GM23248 (cell line): ENCODE data around the gene ADAMTSL1. TPM values are rescaled to one million over a fixed set of nuclear protein-coding genes. Genes with fewer than 3 reads are reported as not detected.

Experiments used
- DNase-seq: peaks from one replicate; pipeline ENCODE4 v3.0.0-alpha.2; 2015
- H2AFZ ChIP-seq: fragments of 200-600 bp; sonication (generic); 2 replicates; pipeline ENCODE4 v1.6.1; 2016; ENCODE audit warnings: antibody characterized with exemption
- H3F3A ChIP-seq: fragments of 200-600 bp; sonication (generic); 2 replicates; pipeline ENCODE4 v1.6.1; 2016; ENCODE audit warnings: mild to moderate bottlenecking, antibody characterized with exemption, mixed run types; ENCODE audit not compliant: insufficient read depth
- H3K27ac ChIP-seq: fragments of 200-600 bp; sonication (generic); 2 replicates; pipeline ENCODE4 v1.5.1; 2016; ENCODE audit warnings: mild to moderate bottlenecking
- H3K27me3 ChIP-seq: fragments of 200-600 bp; sonication (generic); replicated peaks from 2 replicates; pipeline ENCODE4 v1.6.1; 2016; ENCODE audit warnings: mild to moderate bottlenecking; ENCODE audit not compliant: insufficient read depth
- H3K36me3 ChIP-seq: fragments of 200-600 bp; sonication (generic); 2 replicates; pipeline ENCODE4 v1.6.1; 2016; ENCODE audit warnings: low read depth, mild to moderate bottlenecking
- H3K4me1 ChIP-seq: fragments of 200-600 bp; sonication (generic); 2 replicates; pipeline ENCODE4 v1.6.1; 2016; ENCODE audit warnings: mild to moderate bottlenecking; ENCODE audit not compliant: insufficient read depth
- H3K4me2 ChIP-seq: fragments of 200-600 bp; sonication (generic); one replicate; pipeline ENCODE4 v1.6.1; 2016; ENCODE audit warnings: mild to moderate bottlenecking; ENCODE audit not compliant: unreplicated experiment
- H3K4me3 ChIP-seq: fragments of 200-600 bp; sonication (generic); 2 replicates; pipeline ENCODE4 v1.5.1; 2016; ENCODE audit warnings: mild to moderate bottlenecking
- H3K79me2 ChIP-seq: fragments of 200-600 bp; sonication (generic); 2 replicates; pipeline ENCODE4 v1.6.1; 2016; ENCODE audit warnings: mild to moderate bottlenecking; ENCODE audit not compliant: insufficient read depth
- H3K9ac ChIP-seq: fragments of 200-600 bp; sonication (generic); 2 replicates; pipeline ENCODE4 v1.6.1; 2016; ENCODE audit warnings: mild to moderate bottlenecking
- H3K9me2 ChIP-seq: fragments of 200-600 bp; sonication (generic); 2 replicates; pipeline ENCODE4 v1.6.1; 2016; ENCODE audit warnings: mixed run types, mild to moderate bottlenecking, moderate library complexity; ENCODE audit not compliant: insufficient read depth
- H3K9me3 ChIP-seq: fragments of 200-600 bp; sonication (generic); one replicate; pipeline ENCODE4 v1.6.1; 2017; ENCODE audit warnings: low read depth
- H4K20me1 ChIP-seq: fragments of 200-600 bp; sonication (generic); 2 replicates; pipeline ENCODE4 v1.6.0; 2016; ENCODE audit not compliant: insufficient read depth
- EZH2 ChIP-seq: fragments of 200-600 bp; sonication (generic); IDR thresholded peaks from 2 replicates; pipeline ENCODE4 v1.6.1; 2018; ENCODE audit warnings: antibody characterized with exemption, mild to moderate bottlenecking; ENCODE audit not compliant: insufficient read depth, poor library complexity, severe bottlenecking
- EZH2phosphoT487 ChIP-seq: fragments of 200-600 bp; sonication (generic); IDR thresholded peaks from 2 replicates; pipeline ENCODE4 v1.6.1; 2018; ENCODE audit warnings: antibody characterized with exemption, moderate library complexity, mild to moderate bottlenecking, low read depth; ENCODE audit not compliant: insufficient read depth
- WGBS, 2 experiments: methylation state at CpG; one replicate each; pipeline ENCODE4 v1.1.6; 2015 to 2017; ENCODE audit warnings: low lambda C conversion rate in 2 of 2, low coverage in 1 of 2; ENCODE audit errors: missing lambda C conversion rate in 2 of 2; 5-methylcytosine and 5-hydroxymethylcytosine counted together
- in situ Hi-C: fragments of 300-500 bp; cut with MboI; formaldehyde crosslinking; loops from 2 replicates; pipeline ENCODE4 v1.15.0; 2020
- polyA plus RNA-seq: library from polyadenylated mRNA; unstranded; fragments of >200 nt; fragmentation: Nextera tagmentation; extraction: Ambion mirVana; gene quantifications from 2 replicates; pipeline ENCODE4 v1.2.1, GENCODE V29; 2016
- total RNA-seq: library from RNA; depleted of rRNA; stranded (reverse); fragments of >200 nt; shearing (Covaris generic); gene quantifications from 2 replicates; pipeline ENCODE4 v1.2.3, GENCODE V29; 2014

Gene ADAMTSL1
- total and polyA plus RNA-seq, 2 experiments from 2014 or later = 77.0 to 273 TPM

DNA sequence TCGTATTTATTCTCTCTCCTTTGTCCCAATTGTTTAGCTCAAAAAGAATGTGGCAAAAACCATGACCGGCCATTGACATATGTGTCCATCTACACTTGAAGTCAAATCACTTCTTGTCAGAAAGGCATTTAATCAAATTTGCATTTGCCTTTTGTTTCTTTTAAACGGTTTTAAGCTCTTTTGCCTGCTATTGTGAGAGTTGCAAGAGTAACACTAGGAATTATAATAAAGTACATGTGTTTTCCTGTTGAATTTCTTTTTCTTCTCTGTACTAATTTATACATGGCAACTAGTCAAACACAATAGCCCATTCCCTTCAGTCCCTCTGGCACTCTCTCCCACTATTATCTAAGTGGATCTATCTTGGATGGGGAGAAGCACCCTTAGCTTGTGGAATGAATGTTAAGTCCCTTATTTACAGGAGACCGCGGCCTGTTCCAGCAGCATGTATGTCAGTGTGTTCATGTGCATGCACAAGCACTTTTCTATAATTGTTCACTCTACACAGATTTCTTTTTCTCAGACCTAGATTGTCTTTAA, 3.2 kb downstream of the ADAMTSL1 start:
- DNase-seq = peak; percentile 22
- in situ Hi-C loops = no loop called here
- 40% methylated on average over 5 of the region's 5 CpGs for WGBS, 2 experiments

DNA sequence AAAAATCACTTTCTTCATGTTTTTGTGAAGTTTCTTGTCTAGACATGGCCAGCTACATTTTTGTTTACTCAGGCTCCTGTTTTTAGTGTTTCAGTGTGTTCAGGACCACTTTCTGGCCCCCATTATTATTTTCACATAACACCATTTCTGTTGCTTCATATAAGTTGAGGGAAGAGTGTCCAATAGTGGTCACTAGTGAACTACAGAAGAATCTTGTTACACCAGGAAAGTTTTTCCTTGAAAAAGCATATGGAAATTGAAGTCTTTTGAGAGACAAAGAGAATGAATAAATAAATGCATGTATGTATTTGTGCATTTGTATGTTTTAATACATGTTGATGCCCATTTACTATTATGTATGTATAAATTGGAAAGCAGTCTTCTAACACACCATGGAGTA, 3.8 kb downstream of the ADAMTSL1 start:
- H3K9me3 ChIP-seq = no peaks in the 10 kb centered on the region
- no peaks in the 10 kb centered on the region for H4K20me1 ChIP-seq
- in situ Hi-C loops = no loop called here
- TF ChIP-seq EZH2phosphoT487 = no peak
- no peak for TF ChIP-seq EZH2
- H3K79me2 ChIP-seq = peaks cover 84% of the 10 kb centered on the region
- peak overlapping the region; percentile 87 for H3K4me3 ChIP-seq
- no peaks in the 10 kb centered on the region for H3K9me2 ChIP-seq
- H3K4me2 ChIP-seq = peak overlapping the region; percentile 100
- H3K9ac ChIP-seq = peak overlapping the region; percentile 89
- peaks cover 65% of the 10 kb centered on the region for H3K4me1 ChIP-seq
- no peaks in the 10 kb centered on the region for H3K27me3 ChIP-seq
- peaks cover 6% of the 10 kb centered on the region; the same call in 1 of the 2 replicates for H3K36me3 ChIP-seq
- no peak overlapping the region for H2AFZ ChIP-seq
- peak; percentile 34 for DNase-seq
- H3K27ac ChIP-seq = peak overlapping the region; percentile 96
- H3F3A ChIP-seq = peaks cover 97% of the 10 kb centered on the region

More for the DNA sequence above, 3.2 kb downstream of the ADAMTSL1 start:
- Histone ChIP-seq H3K27me3 (no peaks in the 10 kb centered on the region), H3F3A (peaks cover 96% of the 10 kb centered on the region), H3K36me3 (0 out of 2 replicates have a peak, but pooled peaks cover under 1% of the 10 kb centered on the region), H3K4me3 (peak overlapping the region; percentile 87), H2AFZ (no peak overlapping the region), H3K9ac (peak overlapping the region; percentile 89), H3K9me3 (no peaks in the 10 kb centered on the region), H3K79me2 (peaks cover 84% of the 10 kb centered on the region), H3K4me1 (peaks cover 65% of the 10 kb centered on the region), H4K20me1 (no peaks in the 10 kb centered on the region), H3K27ac (peak overlapping the region; percentile 96), H3K9me2 (no peaks in the 10 kb centered on the region), H3K4me2 (peak overlapping the region; percentile 100)
- no peak for TF ChIP-seq EZH2phosphoT487
- TF ChIP-seq EZH2 = no peak

DNA sequence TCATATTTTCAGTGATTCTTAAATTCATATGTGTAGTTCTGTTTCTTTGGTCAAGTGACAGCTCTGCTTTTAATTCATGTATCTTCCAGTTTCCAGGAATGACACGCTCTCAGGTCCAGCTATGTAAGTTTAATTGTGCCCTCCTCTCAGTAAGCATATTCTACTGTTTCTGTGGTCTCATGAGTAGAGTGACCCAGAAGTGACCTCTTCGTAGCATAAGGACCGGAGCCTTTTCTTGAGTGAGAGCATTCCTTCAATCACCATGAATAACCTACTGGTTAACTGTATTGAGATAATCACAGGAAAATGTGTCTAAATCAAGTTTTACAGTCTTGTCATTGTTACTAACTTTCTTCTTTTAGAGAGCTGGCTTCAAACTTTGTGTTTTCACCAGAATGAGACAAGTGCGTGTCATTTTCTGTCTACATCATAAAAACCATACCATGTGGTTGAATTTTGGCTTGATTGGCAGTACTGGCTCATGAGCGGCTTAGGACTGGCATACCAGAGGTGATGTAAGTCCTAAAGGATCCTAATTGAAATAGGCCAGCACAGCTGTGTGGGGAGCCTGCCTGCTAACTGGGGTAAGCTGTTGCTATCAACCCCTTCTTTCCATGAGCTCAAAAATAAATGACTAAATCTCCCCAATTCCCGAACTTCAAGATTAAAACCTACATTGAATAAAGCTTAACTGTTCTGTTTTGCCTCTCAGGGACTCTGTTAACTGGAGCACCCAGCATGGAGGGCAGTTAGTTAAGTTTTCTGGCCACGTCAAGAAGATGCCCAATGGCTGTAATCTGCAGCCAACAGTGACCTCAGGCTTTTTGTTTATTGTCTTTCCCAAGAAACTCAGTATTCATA, 4.8 kb downstream of the ADAMTSL1 start:
- no peaks in the 10 kb centered on the region for H3K9me2 ChIP-seq
- peak overlapping the region; percentile 96 for H3K27ac ChIP-seq
- no peaks in the 10 kb centered on the region for H3K9me3 ChIP-seq
- H3F3A ChIP-seq = peaks cover 93% of the 10 kb centered on the region
- in situ Hi-C loops = no loop called here
- H2AFZ ChIP-seq = no peak overlapping the region
- peak overlapping the region; percentile 100 for H3K4me2 ChIP-seq
- peaks cover 84% of the 10 kb centered on the region for H3K79me2 ChIP-seq
- DNase-seq = peak; percentile 93
- no peaks in the 10 kb centered on the region for H4K20me1 ChIP-seq
- H3K27me3 ChIP-seq = no peaks in the 10 kb centered on the region
- 1 to 2% methylated on average over 7 of the region's 7 CpGs for WGBS, 2 experiments
- peaks cover 66% of the 10 kb centered on the region for H3K4me1 ChIP-seq
- peaks cover 16% of the 10 kb centered on the region; the same call in 1 of the 2 replicates for H3K36me3 ChIP-seq
- H3K9ac ChIP-seq = peak overlapping the region; percentile 89
- no peak for TF ChIP-seq EZH2phosphoT487
- peak overlapping the region; percentile 87 for H3K4me3 ChIP-seq

DNA sequence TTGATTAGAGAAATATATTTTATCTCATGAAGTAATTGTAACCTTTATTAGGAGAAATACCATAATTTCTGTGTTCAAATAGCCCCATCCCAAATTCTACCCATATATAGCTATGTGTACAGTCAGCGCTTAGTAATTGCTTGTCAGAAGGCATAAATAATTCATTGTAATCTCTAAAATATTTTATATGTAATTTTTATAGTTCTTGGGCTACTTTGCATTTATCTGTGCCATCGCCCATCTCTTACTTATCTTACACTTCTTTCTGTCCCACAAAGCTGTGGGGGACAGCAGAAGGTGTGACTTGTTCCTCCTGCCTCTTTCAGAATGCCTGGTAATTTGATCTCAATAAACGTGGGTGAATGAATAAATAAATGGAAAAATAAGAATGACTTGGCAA, 5.5 kb downstream of the ADAMTSL1 start:
- no peaks in the 10 kb centered on the region for H4K20me1 ChIP-seq
- H3K9ac ChIP-seq = peak overlapping the region; percentile 89
- peaks cover 89% of the 10 kb centered on the region for H3F3A ChIP-seq
- peaks cover 20% of the 10 kb centered on the region; the same call in 1 of the 2 replicates for H3K36me3 ChIP-seq
- peak overlapping the region; percentile 87 for H3K4me3 ChIP-seq
- in situ Hi-C loops = no loop called here
- H3K9me2 ChIP-seq = no peaks in the 10 kb centered on the region
- H2AFZ ChIP-seq = no peak overlapping the region
- WGBS, 2 experiments = 5 to 7% methylated on average over 3 of the region's 3 CpGs
- peak overlapping the region; percentile 96 for H3K27ac ChIP-seq
- no peaks in the 10 kb centered on the region for H3K9me3 ChIP-seq
- DNase-seq = peak; percentile 74
- no peak for TF ChIP-seq EZH2
- TF ChIP-seq EZH2phosphoT487 = no peak
- H3K4me2 ChIP-seq = peak overlapping the region; percentile 100
- H3K27me3 ChIP-seq = no peaks in the 10 kb centered on the region
- H3K4me1 ChIP-seq = peaks cover 71% of the 10 kb centered on the region
- H3K79me2 ChIP-seq = peaks cover 85% of the 10 kb centered on the region
